Endothelial cell of umbilical vein (primary cell): ENCODE measurements around the gene CISH. TPM values are rescaled to one million over a fixed set of nuclear protein-coding genes. Genes with fewer than 3 reads are reported as not detected.

ENCODE experiments used
- BruUV-seq: library from RNA; stranded (reverse); fragments of 400-500 nt; replicated peaks from 2 replicates; lab custom pipeline; 2021; lab: Mats Ljungman, UMichigan
- CTCF ChIA-PET: fragments of 300-600, 350-600 bp; sonication (Branson Sonifier 250); formaldehyde crosslinking; loops from one replicate; lab custom pipeline; 2021; ENCODE audit warnings: antibody characterized with exemption, inconsistent platforms; lab: Charles Lee
- POLR2A ChIA-PET: fragments of 300-600, 350-600 bp; sonication (Branson Sonifier 250); formaldehyde crosslinking; loops from one replicate; lab custom pipeline; 2021; ENCODE audit warnings: antibody characterized with exemption, inconsistent platforms; lab: Charles Lee
- DNase-seq: peaks from one replicate; pipeline ENCODE4 v3.0.0-alpha.2; 2011; ENCODE audit warnings: low read depth, low spot score
- FAIRE-seq: peaks from 2 replicates; lab custom pipeline; 2011; peaks lifted over from hg19 to GRCh38; lab: Jason Lieb, UNC
- H2AFZ ChIP-seq: 2 replicates; pipeline ENCODE4 v1.6.0; 2012; ENCODE audit warnings: low read depth, low read length, control low read depth, inconsistent platforms
- H3K27ac ChIP-seq: 2 replicates; pipeline ENCODE4 v1.5.1; 2011; ENCODE audit warnings: low read depth, mild to moderate bottlenecking, control low read depth, low read length, moderate library complexity; ENCODE audit not compliant: insufficient read depth
- H3K27me3 ChIP-seq, 2 experiments: 2 replicates each; pipeline versions ENCODE4 v1.6.0 to v1.6.1; 2011; ENCODE audit warnings: low read length in 2 of 2, mixed read lengths in 1 of 2; ENCODE audit not compliant: control insufficient read depth in 2 of 2, insufficient read depth in 2 of 2
- H3K36me3 ChIP-seq, 2 experiments: 2 replicates in 1 of 2; 3 replicates in 1 of 2; pipeline ENCODE4 v1.5.1; 2011; ENCODE audit warnings: low read length in 2 of 2, mild to moderate bottlenecking in 1 of 2, moderate library complexity in 1 of 2; ENCODE audit not compliant: control insufficient read depth in 2 of 2, insufficient read depth in 2 of 2; ENCODE audit errors: extremely low read depth in 1 of 2
- H3K4me1 ChIP-seq: 3 replicates; pipeline ENCODE4 v1.5.1; 2011; ENCODE audit warnings: mild to moderate bottlenecking, low read length; ENCODE audit not compliant: control insufficient read depth, insufficient read depth; ENCODE audit errors: extremely low read depth
- H3K4me2 ChIP-seq: 2 replicates; pipeline ENCODE4 v1.6.1; 2011; ENCODE audit warnings: low read length, control low read depth, mixed read lengths; ENCODE audit not compliant: insufficient read depth
- H3K4me3 ChIP-seq, 3 experiments: fragments of 200-600 bp in 1 of 3; sonication (generic), shearing (Covaris generic) in 1 of 3; replicated peaks in 1 of 3; 2 replicates each; pipeline ENCODE4 v1.5.1; 2011 to 2016; ENCODE audit warnings: control low read depth in 3 of 3, low read length in 3 of 3, mild to moderate bottlenecking in 2 of 3, inconsistent platforms in 1 of 3, low read depth in 1 of 3, moderate library complexity in 1 of 3; ENCODE audit not compliant: insufficient read depth in 1 of 3
- H3K79me2 ChIP-seq: 2 replicates; pipeline ENCODE4 v1.6.0; 2012; ENCODE audit warnings: low read length, inconsistent platforms; ENCODE audit not compliant: control insufficient read depth, insufficient read depth
- H3K9ac ChIP-seq: replicated peaks from 2 replicates; pipeline ENCODE3; 2011; ENCODE audit warnings: low read length, control low read depth; ENCODE audit not compliant: insufficient read depth; ENCODE audit errors: extremely low read depth
- H3K9me1 ChIP-seq: replicated peaks from 3 replicates; pipeline ENCODE4 v1.6.0; 2011; ENCODE audit warnings: mild to moderate bottlenecking, low read length; ENCODE audit not compliant: control insufficient read depth, insufficient read depth; ENCODE audit errors: extremely low read depth
- H3K9me3 ChIP-seq: replicated peaks from 2 replicates; pipeline ENCODE4 v1.5.1; 2012; ENCODE audit warnings: low read length, inconsistent platforms; ENCODE audit not compliant: control insufficient read depth, insufficient read depth
- H4K20me1 ChIP-seq: replicated peaks from 2 replicates; pipeline ENCODE3; 2011; ENCODE audit warnings: mild to moderate bottlenecking, low read length; ENCODE audit not compliant: control insufficient read depth, insufficient read depth; ENCODE audit errors: extremely low read depth
- FOS ChIP-seq: IDR thresholded peaks from 2 replicates; pipeline ENCODE4 v1.6.1; 2011; ENCODE audit warnings: mild to moderate bottlenecking, low read length, moderate library complexity, borderline replicate concordance; ENCODE audit not compliant: insufficient read depth
- GATA2 ChIP-seq: IDR thresholded peaks from 2 replicates; pipeline ENCODE4 v1.7.0; 2011; ENCODE audit warnings: low read depth, mild to moderate bottlenecking, moderate library complexity, mixed read lengths, low read length; ENCODE audit not compliant: insufficient read length, insufficient read depth
- JUN ChIP-seq: IDR thresholded peaks from 2 replicates; pipeline ENCODE4 v1.6.1; 2011; ENCODE audit warnings: borderline replicate concordance, low read depth; ENCODE audit not compliant: insufficient read length, insufficient read depth
- MAX ChIP-seq: IDR thresholded peaks from 2 replicates; pipeline ENCODE4 v1.6.1; 2011; ENCODE audit not compliant: insufficient read depth, insufficient read length
- POLR2AphosphoS5 ChIP-seq: IDR thresholded peaks from 2 replicates; pipeline ENCODE4 v1.6.1; 2012; ENCODE audit warnings: low read depth, mild to moderate bottlenecking, control low read depth, low read length, moderate library complexity; ENCODE audit not compliant: insufficient read depth
- dilution Hi-C: fragments of 300-500 bp; cut with MboI; formaldehyde crosslinking; loops from one replicate; pipeline ENCODE4 v1.15.0; 2019; ENCODE audit warnings: low sequenced_read_pairs; ENCODE audit not compliant: extremely low pct_ligation_motif_present
- intact Hi-C: fragments of 100-400 bp; cut with micrococcal nuclease; formaldehyde crosslinking; loops from one replicate; pipeline ENCODE4 v1.10.0; 2022
- polyA plus RNA-seq, 4 experiments: library from polyadenylated mRNA; depleted of rRNA in 3 of 4; stranded (reverse) in 3 of 4; unstranded in 1 of 4; fragments of >200 nt; gene quantifications; 2 replicates each; pipeline versions ENCODE4 v1.2.1 to v1.2.3, GENCODE V29; 2011 to 2012; ENCODE audit warnings: missing spikeins in 1 of 4
- total RNA-seq: library from RNA; stranded (reverse); gene quantifications from 2 replicates; pipeline ENCODE4 v1.2.3, GENCODE V29; 2021

CISH gene
- total and polyA plus RNA-seq, 2 donors (not counting 3 experiments of a cell fraction or from before 2014, with no cell fraction given), result 2.2 to 4.1 TPM

GRCh38 chr3:50607271-50608091 lies 4.1 kb downstream of the CISH start:
- POLR2A ChIA-PET, result no interaction called here
- Histone ChIP-seq H3K27me3 (no peaks in the 10 kb centered on the region), H2AFZ (no peak overlapping the region), H3K4me3 (no peak overlapping the region), H3K9me1 (no peaks in the 10 kb centered on the region), H3K27ac (no peak overlapping the region), H4K20me1 (no peaks in the 10 kb centered on the region), H3K79me2 (no peaks in the 10 kb centered on the region), H3K4me1 (peaks cover 13% of the 10 kb centered on the region), H3K36me3 (peaks cover 0 to 6% of the 10 kb centered on the region in 2 experiments), H3K9ac (no peak overlapping the region), H3K9me3 (no peaks in the 10 kb centered on the region), H3K4me2 (no peak overlapping the region)
- FAIRE-seq (no peak), DNase-seq (no peak)
- intact Hi-C loops (no loop called here), dilution Hi-C loops (no loop called here)
- BruUV-seq, result no TSS peak
- TF ChIP-seq FOS (no peak), POLR2AphosphoS5 (no peak), GATA2 (no peak), JUN (no peak)
- CTCF ChIA-PET, result interaction anchor here (1.5 kb wide), 1 partner anchor 35 kb away, joined by 4 read pairs; no protein-coding TSS in a partner anchor

DNA sequence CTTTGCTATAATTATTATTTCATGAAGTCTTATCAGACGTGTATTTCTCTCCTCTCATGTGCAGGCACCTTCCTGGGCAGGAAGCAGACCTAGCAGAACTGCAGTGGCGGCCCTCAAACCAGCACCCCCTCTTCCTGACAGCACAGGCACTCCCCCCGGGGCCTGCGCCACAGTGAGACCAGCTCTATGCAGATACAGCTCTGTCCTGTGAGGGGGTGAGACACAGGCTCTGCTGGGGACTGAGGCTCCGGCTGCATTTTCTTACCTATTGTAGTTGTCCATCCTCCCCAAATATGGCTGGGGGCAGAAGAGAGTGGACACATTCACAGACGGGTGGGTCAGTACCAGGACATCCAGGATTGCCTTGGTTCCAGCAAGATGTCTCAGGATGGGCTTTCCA lies 5.0 kb downstream of the CISH start:
- Histone ChIP-seq H3K9me1 (no peaks in the 10 kb centered on the region), H4K20me1 (no peaks in the 10 kb centered on the region), H3K4me1 (peaks cover 10% of the 10 kb centered on the region), H3K9ac (no peak overlapping the region), H3K9me3 (no peaks in the 10 kb centered on the region), H3K27me3 (no peaks in the 10 kb centered on the region), H3K27ac (no peak overlapping the region), H3K79me2 (no peaks in the 10 kb centered on the region), H3K36me3 (peaks cover 0 to 6% of the 10 kb centered on the region in 2 experiments), H3K4me3 (no peak overlapping the region), H2AFZ (no peak overlapping the region), H3K4me2 (no peak overlapping the region)
- no TSS peak for BruUV-seq
- intact Hi-C loops (no loop called here), dilution Hi-C loops (no loop called here)
- FAIRE-seq, result no peak
- ChIA-PET POLR2A (no interaction called here), CTCF (no interaction called here)
- no peak for DNase-seq
- TF ChIP-seq FOS (no peak), GATA2 (no peak), MAX (no peak)
